ENCODE measurements around the gene TTLL11. TPM values are rescaled to one million over a fixed set of nuclear protein-coding genes. Genes with fewer than 3 reads are reported as not detected.

The TTLL11 gene
- total RNA-seq, 1 experiment from 2014 or later, result 13.6 TPM

DNA sequence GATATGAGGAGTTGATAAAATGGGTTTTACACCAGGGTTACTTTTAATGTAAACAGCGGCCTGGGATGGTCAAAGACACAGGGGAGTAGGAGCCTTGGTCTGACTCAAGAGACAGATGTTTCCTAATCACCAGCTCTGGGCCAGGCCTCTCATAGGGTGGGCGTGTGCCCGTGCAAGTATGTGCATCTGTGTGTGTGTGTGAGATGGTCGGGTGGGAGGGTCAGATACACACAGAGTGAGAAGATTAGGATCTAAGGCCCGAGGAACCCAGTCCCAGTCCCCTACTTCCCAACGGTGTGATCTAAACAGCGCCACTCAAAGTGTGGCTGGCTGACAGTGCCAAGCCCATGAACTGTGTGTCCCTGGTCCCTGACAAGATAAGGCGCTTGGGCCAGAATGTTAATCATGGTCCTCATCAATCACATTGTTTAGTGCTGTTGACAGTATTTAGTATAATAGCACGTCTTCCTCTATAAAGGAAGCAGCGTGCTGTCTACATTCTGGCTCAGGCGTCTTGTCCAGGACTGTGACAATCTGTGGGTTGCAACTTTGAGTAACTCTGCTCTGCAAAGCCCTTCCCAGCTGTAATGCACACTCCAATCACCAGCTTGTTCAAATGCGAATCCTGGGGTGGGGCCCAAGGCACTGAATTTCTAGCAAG is 267.9 kb downstream of the TTLL11 start:
- no peak for DNase-seq (ENCODE audit: unreplicated experiment)
- Mint-ChIP-seq H3K27me3 (ENCODE audit: insufficient read depth, unreplicated experiment) (no peaks in the 10 kb centered on the region), H3K27ac (ENCODE audit: low read depth, unreplicated experiment) (no peak overlapping the region), H3K4me3 (ENCODE audit: unreplicated experiment) (no peak overlapping the region), H3K36me3 (ENCODE audit: insufficient read depth, unreplicated experiment) (no peaks in the 10 kb centered on the region), H3K4me1 (ENCODE audit: insufficient read depth, unreplicated experiment) (no peaks in the 10 kb centered on the region), H3K9me3 (ENCODE audit: unreplicated experiment) (no peaks in the 10 kb centered on the region)
- BruUV-seq (replicated peaks), result no TSS peak
- POLR2A ChIA-PET, result no interaction called here
- intact Hi-C loops (cut with micrococcal nuclease), result no loop called here
- CTCF ChIA-PET, result interaction anchor here (0.6 to 0.7 kb wide), 3 partner anchors 18 to 204 kb away, joined by 3 to 4 read pairs (median 3); no protein-coding TSS in a partner anchor
- TF ChIP-seq, protein P1, sequence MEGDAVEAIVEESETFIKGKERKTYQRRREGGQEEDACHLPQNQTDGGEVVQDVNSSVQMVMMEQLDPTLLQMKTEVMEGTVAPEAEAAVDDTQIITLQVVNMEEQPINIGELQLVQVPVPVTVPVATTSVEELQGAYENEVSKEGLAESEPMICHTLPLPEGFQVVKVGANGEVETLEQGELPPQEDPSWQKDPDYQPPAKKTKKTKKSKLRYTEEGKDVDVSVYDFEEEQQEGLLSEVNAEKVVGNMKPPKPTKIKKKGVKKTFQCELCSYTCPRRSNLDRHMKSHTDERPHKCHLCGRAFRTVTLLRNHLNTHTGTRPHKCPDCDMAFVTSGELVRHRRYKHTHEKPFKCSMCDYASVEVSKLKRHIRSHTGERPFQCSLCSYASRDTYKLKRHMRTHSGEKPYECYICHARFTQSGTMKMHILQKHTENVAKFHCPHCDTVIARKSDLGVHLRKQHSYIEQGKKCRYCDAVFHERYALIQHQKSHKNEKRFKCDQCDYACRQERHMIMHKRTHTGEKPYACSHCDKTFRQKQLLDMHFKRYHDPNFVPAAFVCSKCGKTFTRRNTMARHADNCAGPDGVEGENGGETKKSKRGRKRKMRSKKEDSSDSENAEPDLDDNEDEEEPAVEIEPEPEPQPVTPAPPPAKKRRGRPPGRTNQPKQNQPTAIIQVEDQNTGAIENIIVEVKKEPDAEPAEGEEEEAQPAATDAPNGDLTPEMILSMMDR (IDR thresholded peaks at IDR 0.05; ENCODE audit: unreplicated experiment), result no peak

DNA sequence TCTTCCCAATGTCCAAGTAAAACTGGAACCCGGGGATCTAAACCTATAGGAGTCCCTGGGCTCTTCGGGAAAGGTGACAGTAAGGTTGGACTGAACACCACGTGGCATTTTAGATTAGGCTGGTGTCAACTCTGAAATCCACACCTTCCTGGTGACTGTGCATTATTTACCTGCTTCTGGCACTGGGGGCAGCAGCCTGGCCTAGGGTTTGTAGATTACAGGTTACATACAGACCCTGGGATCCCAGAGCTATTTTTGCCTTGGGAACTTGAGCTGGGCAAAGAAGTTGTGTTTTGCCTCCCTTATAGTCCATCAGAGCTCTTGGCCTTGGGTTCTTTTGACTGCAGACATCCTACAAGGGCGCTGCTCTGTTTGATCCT is 268.5 kb downstream of the TTLL11 start:
- H3K27ac Mint-ChIP-seq (ENCODE audit: low read depth, unreplicated experiment), result no peak overlapping the region
- BruUV-seq (replicated peaks), result no TSS peak
- no peaks in the 10 kb centered on the region for H3K9me3 Mint-ChIP-seq (ENCODE audit: unreplicated experiment)
- no peaks in the 10 kb centered on the region for H3K27me3 Mint-ChIP-seq (ENCODE audit: insufficient read depth, unreplicated experiment)
- no peak overlapping the region for H3K4me3 Mint-ChIP-seq (ENCODE audit: unreplicated experiment)
- TF ChIP-seq, protein P1 (IDR thresholded peaks at IDR 0.05; ENCODE audit: unreplicated experiment), result no peak
- ChIA-PET POLR2A (no interaction called here), CTCF (interaction anchor here (0.5 to 0.6 kb wide), 3 partner anchors 19 to 295 kb away, joined by 3 to 4 read pairs (median 3); no protein-coding TSS in a partner anchor)
- no peaks in the 10 kb centered on the region for H3K4me1 Mint-ChIP-seq (ENCODE audit: insufficient read depth, unreplicated experiment)
- H3K36me3 Mint-ChIP-seq (ENCODE audit: insufficient read depth, unreplicated experiment), result no peaks in the 10 kb centered on the region
- intact Hi-C loops (cut with micrococcal nuclease), result no loop called here
- no peak for DNase-seq (ENCODE audit: unreplicated experiment)

DNA sequence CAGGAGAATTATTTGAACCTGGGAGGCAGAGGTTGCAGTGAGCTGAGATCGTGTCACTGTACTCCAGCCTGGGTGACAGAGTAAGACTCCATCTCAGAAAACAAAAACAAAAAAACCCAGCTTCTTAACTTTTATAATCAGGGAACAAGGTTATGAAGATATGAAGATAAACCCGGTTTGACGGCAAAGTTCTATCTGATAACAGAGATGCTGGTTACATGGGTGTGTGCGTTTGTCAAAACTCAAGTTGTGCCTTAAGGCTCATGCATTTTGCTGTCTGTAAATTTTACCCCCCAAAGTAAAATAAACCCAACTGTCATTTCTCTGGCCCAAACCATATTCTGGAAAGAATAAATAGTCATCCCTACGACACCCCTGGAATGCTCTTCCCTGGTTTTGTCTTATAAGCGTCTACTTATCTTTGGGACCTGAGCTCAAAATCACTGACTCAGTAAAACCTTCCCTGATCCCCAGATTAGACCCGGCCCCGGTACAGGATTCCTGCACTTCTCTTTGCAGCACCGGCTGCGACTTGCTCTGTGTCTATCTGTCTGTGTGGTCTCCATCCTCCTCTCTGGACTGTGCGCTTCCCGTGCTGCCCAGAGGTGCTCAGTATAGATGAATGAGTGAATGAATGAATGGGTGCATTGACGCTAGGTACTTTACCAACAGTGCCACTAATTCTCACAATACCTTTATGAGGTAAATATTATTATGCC is 269.5 kb downstream of the TTLL11 start:
- Mint-ChIP-seq H3K4me3 (ENCODE audit: unreplicated experiment) (no peak overlapping the region), H3K27me3 (ENCODE audit: insufficient read depth, unreplicated experiment) (no peaks in the 10 kb centered on the region), H3K27ac (ENCODE audit: low read depth, unreplicated experiment) (no peak overlapping the region), H3K9me3 (ENCODE audit: unreplicated experiment) (no peaks in the 10 kb centered on the region), H3K4me1 (ENCODE audit: insufficient read depth, unreplicated experiment) (no peaks in the 10 kb centered on the region), H3K36me3 (ENCODE audit: insufficient read depth, unreplicated experiment) (no peaks in the 10 kb centered on the region)
- POLR2A ChIA-PET, result interaction anchor here (1.6 kb wide), 1 partner anchor 21 kb away, joined by 3 read pairs; no protein-coding TSS in a partner anchor
- BruUV-seq (replicated peaks), result no TSS peak
- TF ChIP-seq, protein P1 (IDR thresholded peaks at IDR 0.05; ENCODE audit: unreplicated experiment), result no peak
- DNase-seq (ENCODE audit: unreplicated experiment), result no peak
- CTCF ChIA-PET, result interaction anchor here (1.4 kb wide), 1 partner anchor 277 kb away, joined by 3 read pairs; no protein-coding TSS in a partner anchor
- intact Hi-C loops (cut with micrococcal nuclease), result no loop called here
